Measurements from ENCODE around the gene GZMM.

The GZMM gene

DNA sequence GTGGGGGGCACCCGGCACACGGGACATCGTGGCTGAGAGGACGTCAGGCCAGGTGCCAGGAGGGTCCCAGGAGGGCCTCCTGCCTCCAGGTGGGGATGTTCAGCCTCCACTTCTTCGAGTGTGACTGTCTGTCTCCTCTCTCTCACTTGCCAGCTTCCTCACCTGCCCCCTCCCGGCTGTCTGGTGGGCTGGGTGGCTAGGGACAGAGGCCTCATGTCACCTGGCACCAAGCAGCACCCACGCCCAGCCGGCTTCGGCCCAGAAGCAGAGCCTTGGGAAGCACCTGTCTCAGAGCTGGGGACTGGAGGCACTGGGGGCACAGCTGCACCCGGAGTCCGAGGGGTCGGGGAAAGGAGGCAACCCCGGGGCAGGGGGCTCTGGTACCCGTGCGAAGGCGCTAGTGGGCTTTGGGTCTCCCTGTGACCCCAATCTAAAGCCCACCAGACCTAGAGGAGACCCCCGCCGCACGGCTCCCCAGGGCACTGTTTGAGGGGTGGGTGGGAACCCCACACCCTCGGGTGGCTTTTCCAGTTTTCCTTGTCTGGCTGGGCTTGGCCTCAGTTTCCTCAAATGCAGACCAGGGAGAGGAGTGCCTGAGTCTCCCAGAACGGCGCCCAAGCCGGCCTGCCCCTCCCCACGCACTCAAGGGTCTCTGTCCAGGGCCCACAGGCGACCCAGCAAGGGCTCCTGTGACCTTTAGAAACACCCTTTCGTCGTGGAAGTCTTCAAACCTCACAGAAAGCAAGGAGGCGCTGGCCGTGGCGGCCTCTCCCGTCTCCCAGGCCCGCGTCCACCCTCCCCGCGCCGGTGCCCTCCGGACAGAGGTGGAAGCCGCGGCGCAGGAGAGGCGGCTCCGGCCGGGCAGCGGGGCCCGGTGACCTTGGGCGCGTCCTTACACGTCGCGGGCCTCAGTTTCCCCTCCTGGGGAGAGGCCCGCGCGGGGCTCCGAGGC, 45.2 kb downstream of the GZMM start:
- no peak overlapping the region for H3K14ac ChIP-seq (ENCODE audit: low read length in 2 of 2)
- H2BK5ac ChIP-seq (ENCODE audit: low read depth, low read length, poor library complexity, severe bottlenecking), result no peak overlapping the region
- peak overlapping the region; percentile 39 for H2AK5ac ChIP-seq (ENCODE audit: low read length, severe bottlenecking)
- H4K8ac ChIP-seq (ENCODE audit: low read length), result peak overlapping the region; percentile 8
- 34% methylated on average over 33 of the region's 54 CpGs for WGBS
- no peaks in the 10 kb centered on the region for H3K9me3 ChIP-seq (ENCODE audit: control insufficient read depth, low read length)
- peaks cover 14 to 46% of the 10 kb centered on the region in 2 experiments for H3K27me3 ChIP-seq (ENCODE audit: control insufficient read depth in 1 of 2, insufficient read depth in 1 of 2, low read length in 2 of 2)
- no peak overlapping the region for H3K27ac ChIP-seq (ENCODE audit: low read length, poor library complexity, severe bottlenecking)
- peak overlapping the region; percentile 69 for H3K4me2 ChIP-seq (ENCODE audit: low read length, poor library complexity, severe bottlenecking)
- H3K23ac ChIP-seq (ENCODE audit: low read length in 2 of 2), result peak overlapping the region in 1 of 2 experiments; percentile 60
- peaks cover 65% of the 10 kb centered on the region for H3K4me1 ChIP-seq (ENCODE audit: control insufficient read depth, insufficient read depth, low read depth, low read length)
- H3K18ac ChIP-seq (ENCODE audit: low read depth in 1 of 2, low read length in 2 of 2), result peak overlapping the region; percentile 63 to 77
- peak overlapping the region; percentile 85 for H2BK15ac ChIP-seq (ENCODE audit: low read depth, poor library complexity, severe bottlenecking)
- no peak overlapping the region for H4K91ac ChIP-seq (ENCODE audit: low read length)
- no peak overlapping the region for H3K9ac ChIP-seq (ENCODE audit: low read length)
- peak overlapping the region in 1 of 2 experiments; percentile 27 for H3K4me3 ChIP-seq (ENCODE audit: insufficient read depth in 1 of 2, low read depth in 1 of 2, low read length in 2 of 2)
- no peak overlapping the region for H2BK120ac ChIP-seq (ENCODE audit: low read depth, low read length)
- peaks cover under 1 to 17% of the 10 kb centered on the region in 2 experiments for H3K36me3 ChIP-seq (ENCODE audit: control insufficient read depth in 1 of 2, insufficient read depth in 2 of 2, low read depth in 1 of 2, low read length in 2 of 2)
- H2AFZ ChIP-seq (ENCODE audit: low read depth, low read length), result no peak overlapping the region
- peaks cover 9% of the 10 kb centered on the region for H3K79me1 ChIP-seq (replicated peaks; ENCODE audit: low read length, poor library complexity, severe bottlenecking)
- no peak for DNase-seq
- H3K4ac ChIP-seq (ENCODE audit: low read depth in 1 of 2, low read length in 2 of 2), result peak overlapping the region in 1 of 2 experiments; percentile 62
- peak overlapping the region in 1 of 2 experiments; percentile 83 for H2BK12ac ChIP-seq (ENCODE audit: low read length in 2 of 2)

DNA sequence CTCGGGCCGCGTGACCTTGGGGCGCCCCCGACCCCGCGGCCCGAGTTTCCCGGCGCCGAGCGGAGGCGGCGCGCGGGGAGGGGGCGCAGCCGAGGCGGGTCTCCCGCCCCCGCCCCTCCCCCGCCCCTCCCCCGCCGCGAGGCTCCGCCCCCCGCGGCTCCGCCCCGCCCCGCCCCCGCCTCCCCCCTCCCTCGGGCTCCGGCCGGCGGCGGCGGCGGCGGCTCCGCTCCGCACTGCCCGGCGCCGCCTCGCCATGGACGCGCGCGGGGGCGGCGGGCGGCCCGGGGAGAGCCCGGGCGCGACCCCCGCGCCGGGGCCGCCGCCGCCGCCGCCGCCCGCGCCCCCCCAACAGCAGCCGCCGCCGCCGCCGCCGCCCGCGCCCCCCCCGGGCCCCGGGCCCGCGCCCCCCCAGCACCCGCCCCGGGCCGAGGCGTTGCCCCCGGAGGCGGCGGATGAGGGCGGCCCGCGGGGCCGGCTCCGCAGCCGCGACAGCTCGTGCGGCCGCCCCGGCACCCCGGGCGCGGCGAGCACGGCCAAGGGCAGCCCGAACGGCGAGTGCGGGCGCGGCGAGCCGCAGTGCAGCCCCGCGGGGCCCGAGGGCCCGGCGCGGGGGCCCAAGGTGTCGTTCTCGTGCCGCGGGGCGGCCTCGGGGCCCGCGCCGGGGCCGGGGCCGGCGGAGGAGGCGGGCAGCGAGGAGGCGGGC, 46.0 kb downstream of the GZMM start, which contains the start of gene HCN2:
Gene HCN2, plus strand, starts transcription at position 189 of the 703 bp plus-strand sequence. Its CDS starts 65 bp downstream, at position 254.
- Histone ChIP-seq H2AFZ (ENCODE audit: low read depth, low read length) (no peak within 1 kb of the TSS), H3K14ac (ENCODE audit: low read length in 2 of 2) (no peak within 1 kb of the TSS), H3K27me3 (ENCODE audit: control insufficient read depth in 1 of 2, insufficient read depth in 1 of 2, low read length in 2 of 2) (peaks cover 14 to 54% of the 10 kb centered on the region in 2 experiments), H2BK120ac (ENCODE audit: low read depth, low read length) (no peak within 1 kb of the TSS), H3K4me2 (ENCODE audit: low read length, poor library complexity, severe bottlenecking) (peak within 1 kb of the TSS; percentile 69), H3K4ac (ENCODE audit: low read depth in 1 of 2, low read length in 2 of 2) (peak within 1 kb of the TSS in 1 of 2 experiments; percentile 62), H3K27ac (ENCODE audit: low read length, poor library complexity, severe bottlenecking) (no peak within 1 kb of the TSS), H2AK5ac (ENCODE audit: low read length, severe bottlenecking) (peak within 1 kb of the TSS; percentile 39), H2BK12ac (ENCODE audit: low read length in 2 of 2) (peak within 1 kb of the TSS in 1 of 2 experiments; percentile 83), H3K4me3 (ENCODE audit: insufficient read depth in 1 of 2, low read depth in 1 of 2, low read length in 2 of 2) (peak within 1 kb of the TSS in 1 of 2 experiments; percentile 47), H3K9me3 (ENCODE audit: control insufficient read depth, low read length) (no peaks in the 10 kb centered on the region), H2BK5ac (ENCODE audit: low read depth, low read length, poor library complexity, severe bottlenecking) (no peak within 1 kb of the TSS), H3K36me3 (ENCODE audit: control insufficient read depth in 1 of 2, insufficient read depth in 2 of 2, low read depth in 1 of 2, low read length in 2 of 2) (peaks cover 0 to 10% of the 10 kb centered on the region in 2 experiments), H2BK15ac (ENCODE audit: low read depth, poor library complexity, severe bottlenecking) (peak within 1 kb of the TSS; percentile 85), H3K79me1 (replicated peaks; ENCODE audit: low read length, poor library complexity, severe bottlenecking) (peaks cover 9% of the 10 kb centered on the region), H4K91ac (ENCODE audit: low read length) (no peak within 1 kb of the TSS), H3K23ac (ENCODE audit: low read length in 2 of 2) (peak within 1 kb of the TSS in 1 of 2 experiments; percentile 60), H3K18ac (ENCODE audit: low read depth in 1 of 2, low read length in 2 of 2) (peak within 1 kb of the TSS in 1 of 2 experiments; percentile 77), H3K9ac (ENCODE audit: low read length) (no peak within 1 kb of the TSS), H4K8ac (ENCODE audit: low read length) (no peak within 1 kb of the TSS), H3K4me1 (ENCODE audit: control insufficient read depth, insufficient read depth, low read depth, low read length) (peaks cover 59% of the 10 kb centered on the region)
- DNase-seq, result no peak
- 1% methylated on average over 28 of the region's 132 CpGs for WGBS

DNA sequence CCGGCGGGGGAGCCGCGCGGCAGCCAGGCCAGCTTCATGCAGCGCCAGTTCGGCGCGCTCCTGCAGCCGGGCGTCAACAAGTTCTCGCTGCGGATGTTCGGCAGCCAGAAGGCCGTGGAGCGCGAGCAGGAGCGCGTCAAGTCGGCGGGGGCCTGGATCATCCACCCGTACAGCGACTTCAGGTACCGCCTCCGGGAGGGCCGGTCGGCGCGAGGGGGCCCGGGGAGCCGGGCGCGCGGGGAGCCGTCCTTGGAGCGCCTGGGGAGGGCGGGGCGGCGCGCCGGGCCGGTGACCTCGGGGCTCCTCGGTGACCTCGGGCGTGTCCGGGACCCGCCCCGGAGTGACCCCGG, 46.5 kb downstream of the GZMM start:
- H3K14ac ChIP-seq (ENCODE audit: low read length in 2 of 2), result no peak overlapping the region
- H2BK12ac ChIP-seq (ENCODE audit: low read length in 2 of 2), result no peak overlapping the region
- H3K9ac ChIP-seq (ENCODE audit: low read length), result no peak overlapping the region
- no peak overlapping the region for H2BK120ac ChIP-seq (ENCODE audit: low read depth, low read length)
- no peak overlapping the region for H3K4ac ChIP-seq (ENCODE audit: low read depth in 1 of 2, low read length in 2 of 2)
- no peak overlapping the region for H2BK5ac ChIP-seq (ENCODE audit: low read depth, low read length, poor library complexity, severe bottlenecking)
- H3K23ac ChIP-seq (ENCODE audit: low read length in 2 of 2), result no peak overlapping the region
- 3% methylated on average over 19 of the region's 50 CpGs for WGBS
- no peak overlapping the region for H3K27ac ChIP-seq (ENCODE audit: low read length, poor library complexity, severe bottlenecking)
- H3K36me3 ChIP-seq (ENCODE audit: control insufficient read depth in 1 of 2, insufficient read depth in 2 of 2, low read depth in 1 of 2, low read length in 2 of 2), result peaks cover 0 to 5% of the 10 kb centered on the region in 2 experiments
- H3K9me3 ChIP-seq (ENCODE audit: control insufficient read depth, low read length), result no peaks in the 10 kb centered on the region
- H3K4me3 ChIP-seq (ENCODE audit: insufficient read depth in 1 of 2, low read depth in 1 of 2, low read length in 2 of 2), result peak overlapping the region in 1 of 2 experiments; percentile 47
- H3K18ac ChIP-seq (ENCODE audit: low read depth in 1 of 2, low read length in 2 of 2), result no peak overlapping the region
- peaks cover 56% of the 10 kb centered on the region for H3K4me1 ChIP-seq (ENCODE audit: control insufficient read depth, insufficient read depth, low read depth, low read length)
- peaks cover 9% of the 10 kb centered on the region for H3K79me1 ChIP-seq (replicated peaks; ENCODE audit: low read length, poor library complexity, severe bottlenecking)
- H4K91ac ChIP-seq (ENCODE audit: low read length), result no peak overlapping the region
- no peak overlapping the region for H4K8ac ChIP-seq (ENCODE audit: low read length)
- no peak overlapping the region for H2AK5ac ChIP-seq (ENCODE audit: low read length, severe bottlenecking)
- H2BK15ac ChIP-seq (ENCODE audit: low read depth, poor library complexity, severe bottlenecking), result no peak overlapping the region
- DNase-seq, result no peak
- H3K27me3 ChIP-seq (ENCODE audit: control insufficient read depth in 1 of 2, insufficient read depth in 1 of 2, low read length in 2 of 2), result peaks cover 14 to 58% of the 10 kb centered on the region in 2 experiments
- no peak overlapping the region for H2AFZ ChIP-seq (ENCODE audit: low read depth, low read length)
- H3K4me2 ChIP-seq (ENCODE audit: low read length, poor library complexity, severe bottlenecking), result peak overlapping the region; percentile 66

DNA sequence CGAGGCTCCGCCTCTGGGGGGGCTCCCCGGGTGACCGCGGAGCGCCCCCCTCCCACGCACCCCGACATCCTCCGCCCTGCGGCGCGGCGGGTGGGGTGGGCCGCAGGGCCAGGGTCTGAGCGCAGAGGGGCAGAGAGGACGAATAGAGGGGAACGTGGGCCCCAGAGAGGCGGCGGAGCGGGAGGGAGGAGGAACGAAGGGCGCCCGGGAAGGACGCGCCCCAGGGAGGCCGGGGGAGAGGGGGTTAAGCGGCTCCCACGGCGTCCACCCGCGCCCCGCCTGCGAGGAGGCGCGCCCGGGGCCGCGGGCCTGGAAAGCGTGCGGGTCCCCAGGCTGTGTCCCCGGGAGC, 46.9 kb downstream of the GZMM start:
- H3K4ac ChIP-seq (ENCODE audit: low read depth in 1 of 2, low read length in 2 of 2), result no peak overlapping the region
- no peak overlapping the region for H3K9ac ChIP-seq (ENCODE audit: low read length)
- H3K23ac ChIP-seq (ENCODE audit: low read length in 2 of 2), result no peak overlapping the region
- H3K4me2 ChIP-seq (ENCODE audit: low read length, poor library complexity, severe bottlenecking), result peak overlapping the region; percentile 66
- DNase-seq, result no peak
- peaks cover 10% of the 10 kb centered on the region for H3K79me1 ChIP-seq (replicated peaks; ENCODE audit: low read length, poor library complexity, severe bottlenecking)
- H2BK12ac ChIP-seq (ENCODE audit: low read length in 2 of 2), result no peak overlapping the region
- no peak overlapping the region for H4K91ac ChIP-seq (ENCODE audit: low read length)
- no peak overlapping the region for H2BK15ac ChIP-seq (ENCODE audit: low read depth, poor library complexity, severe bottlenecking)
- no peak overlapping the region for H3K18ac ChIP-seq (ENCODE audit: low read depth in 1 of 2, low read length in 2 of 2)
- H3K4me3 ChIP-seq (ENCODE audit: insufficient read depth in 1 of 2, low read depth in 1 of 2, low read length in 2 of 2), result peak overlapping the region in 1 of 2 experiments; percentile 40
- H2BK120ac ChIP-seq (ENCODE audit: low read depth, low read length), result no peak overlapping the region
- 18% methylated on average over 17 of the region's 41 CpGs for WGBS
- H3K27ac ChIP-seq (ENCODE audit: low read length, poor library complexity, severe bottlenecking), result no peak overlapping the region
- H3K14ac ChIP-seq (ENCODE audit: low read length in 2 of 2), result no peak overlapping the region
- H3K9me3 ChIP-seq (ENCODE audit: control insufficient read depth, low read length), result no peaks in the 10 kb centered on the region
- H3K27me3 ChIP-seq (ENCODE audit: control insufficient read depth in 1 of 2, insufficient read depth in 1 of 2, low read length in 2 of 2), result peaks cover 14 to 61% of the 10 kb centered on the region in 2 experiments
- H3K4me1 ChIP-seq (ENCODE audit: control insufficient read depth, insufficient read depth, low read depth, low read length), result peaks cover 52% of the 10 kb centered on the region
- H2AK5ac ChIP-seq (ENCODE audit: low read length, severe bottlenecking), result no peak overlapping the region
- no peak overlapping the region for H2AFZ ChIP-seq (ENCODE audit: low read depth, low read length)
- H4K8ac ChIP-seq (ENCODE audit: low read length), result no peak overlapping the region
- H2BK5ac ChIP-seq (ENCODE audit: low read depth, low read length, poor library complexity, severe bottlenecking), result no peak overlapping the region
- H3K36me3 ChIP-seq (ENCODE audit: control insufficient read depth in 1 of 2, insufficient read depth in 2 of 2, low read depth in 1 of 2, low read length in 2 of 2), result peaks cover 0 to 5% of the 10 kb centered on the region in 2 experiments
